Body of pancreas (tissue), 4 donors: ENCODE data around the gene FNDC3B.

Experiments used
- CTCF ChIP-seq, 7 experiments: fragments of 450-650 bp in 4 of 7; fragments of 200-600 bp in 3 of 7; sonication (generic) in 3 of 7; IDR thresholded peaks; one replicate each; pipeline ENCODE4 v1.5.1; 2016 to 2019; ENCODE audit warnings: antibody characterized with exemption in 7 of 7
- POLR2A ChIP-seq, 3 donors: fragments of 450-650 bp; IDR thresholded peaks; one replicate each; pipeline ENCODE4 v1.6.1; 2016; ENCODE audit warnings: antibody characterized with exemption in 3 of 3, mild to moderate bottlenecking in 2 of 3

DNA sequence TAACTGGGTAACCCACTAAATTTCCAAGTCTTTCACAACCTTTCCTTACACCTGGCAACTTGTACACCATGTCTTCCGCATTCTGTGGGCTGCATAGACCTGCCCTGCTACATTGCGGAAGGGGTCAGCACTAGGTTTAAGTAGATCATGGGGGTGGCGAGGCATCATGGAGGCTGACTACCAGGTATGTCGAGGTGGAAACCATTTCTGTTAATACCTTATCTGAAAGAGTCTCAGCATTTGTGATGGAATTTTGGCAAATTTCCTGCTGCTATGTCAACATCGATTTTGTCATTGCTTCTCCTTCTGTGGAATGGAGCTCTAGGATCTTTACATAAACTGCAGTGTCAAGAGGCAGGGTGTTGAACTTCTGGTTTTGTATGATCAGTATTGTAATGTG lies 221.7 kb downstream of the FNDC3B start:
- no peak for TF ChIP-seq POLR2A (IDR thresholded peaks at IDR 0.05)
- no peak for TF ChIP-seq CTCF (IDR thresholded peaks at IDR 0.05)
